ENCODE measurements around the gene FLYWCH1. TPM values are rescaled to one million over a fixed set of nuclear protein-coding genes. Genes with fewer than 3 reads are reported as not detected.

FLYWCH1 gene
- total RNA-seq, 2 experiments from 2014 or later = 44.6 to 48.9 TPM

- ChIA-PET CTCF (interaction anchor here (0.8 to 3.1 kb wide), 14 partner anchors 14 to 128 kb away, joined by 3 to 20 read pairs (median 8); partner anchors contain the start of gene FLYWCH1), POLR2A (interaction anchor here (0.8 to 1.7 kb wide), 6 partner anchors 10 to 200 kb away, joined by 3 to 9 read pairs (median 4); partner anchors contain the start of gene KCTD5)
- H3K9me3 Mint-ChIP-seq (ENCODE audit: insufficient read depth) = peaks cover 4% of the 10 kb centered on the region
- peak; percentile 17 for ATAC-seq
- peak overlapping the region; percentile 97 for H3K27ac Mint-ChIP-seq
- H3K4me3 Mint-ChIP-seq = peak overlapping the region; percentile 87
- DNase-seq = peak; percentile 51
- peaks cover 3% of the 10 kb centered on the region for H3K36me3 Mint-ChIP-seq (ENCODE audit: low read depth)
- H3K27me3 Mint-ChIP-seq (ENCODE audit: low read depth) = peaks cover 4% of the 10 kb centered on the region
- H3K4me1 Mint-ChIP-seq (ENCODE audit: low read depth) = peaks cover 14% of the 10 kb centered on the region
Measured at GRCh38 chr16:2881783-2882649, 29.7 kb upstream of the FLYWCH1 start.

GRCh38 chr16:2882650-2883457, 28.9 kb upstream of the FLYWCH1 start, which contains the start of gene FLYWCH2:
FLYWCH2 (plus strand) TSS chr16:2883215; CDS start chr16:2896450, 13,235 bp downstream.
- Mint-ChIP-seq H3K27ac (peak within 1 kb of the TSS; percentile 97), H3K36me3 (ENCODE audit: low read depth) (peaks cover 3% of the 10 kb centered on the region), H3K4me1 (ENCODE audit: low read depth) (peaks cover 14% of the 10 kb centered on the region), H3K27me3 (ENCODE audit: low read depth) (peaks cover 4% of the 10 kb centered on the region), H3K9me3 (ENCODE audit: insufficient read depth) (peaks cover 4% of the 10 kb centered on the region), H3K4me3 (peak within 1 kb of the TSS; percentile 87)
- DNase-seq (peak; percentile 100), ATAC-seq (peak; percentile 94)
- ChIA-PET CTCF (interaction anchor here (0.9 to 3.1 kb wide), 18 partner anchors 8 to 247 kb away, joined by 3 to 20 read pairs (median 7); partner anchors contain the start of genes FLYWCH1 and KCTD5), POLR2A (interaction anchor here (0.6 to 1.7 kb wide), 8 partner anchors 10 to 201 kb away, joined by 3 to 13 read pairs (median 4); partner anchors contain the start of gene KCTD5)

GRCh38 chr16:2883458-2883908, 28.2 kb upstream of the FLYWCH1 start:
- peaks cover 14% of the 10 kb centered on the region for H3K4me1 Mint-ChIP-seq (ENCODE audit: low read depth)
- peaks cover 4% of the 10 kb centered on the region for H3K27me3 Mint-ChIP-seq (ENCODE audit: low read depth)
- H3K9me3 Mint-ChIP-seq (ENCODE audit: insufficient read depth) = peaks cover 4% of the 10 kb centered on the region
- DNase-seq (no peak), ATAC-seq (no peak)
- H3K27ac Mint-ChIP-seq = peak overlapping the region; percentile 83
- H3K4me3 Mint-ChIP-seq = peak overlapping the region; percentile 87
- POLR2A ChIA-PET = interaction anchor here (1.4 to 1.7 kb wide), 3 partner anchors 11 to 22 kb away, joined by 4 to 13 read pairs (median 9); no protein-coding TSS in a partner anchor
- peaks cover 3% of the 10 kb centered on the region for H3K36me3 Mint-ChIP-seq (ENCODE audit: low read depth)
- CTCF ChIA-PET = interaction anchor here (0.9 to 3.1 kb wide), 16 partner anchors 9 to 247 kb away, joined by 3 to 20 read pairs (median 8); partner anchors contain the start of genes FLYWCH1 and KCTD5

GRCh38 chr16:2884041-2884451, 27.7 kb upstream of the FLYWCH1 start:
- peaks cover 3% of the 10 kb centered on the region for H3K36me3 Mint-ChIP-seq (ENCODE audit: low read depth)
- CTCF ChIA-PET = interaction anchor here (1.0 to 3.1 kb wide), 10 partner anchors 11 to 201 kb away, joined by 3 to 20 read pairs (median 12); partner anchors contain the start of gene KCTD5
- H3K4me3 Mint-ChIP-seq = peak overlapping the region; percentile 87
- no peak for ATAC-seq
- no peak for DNase-seq
- POLR2A ChIA-PET = interaction anchor here (1.6 to 1.7 kb wide), 2 partner anchors 12 to 16 kb away, joined by 9 to 13 read pairs; no protein-coding TSS in a partner anchor
- peaks cover 4% of the 10 kb centered on the region for H3K9me3 Mint-ChIP-seq (ENCODE audit: insufficient read depth)
- peaks cover 14% of the 10 kb centered on the region for H3K4me1 Mint-ChIP-seq (ENCODE audit: low read depth)
- H3K27ac Mint-ChIP-seq = peak overlapping the region; percentile 83
- peaks cover 4% of the 10 kb centered on the region for H3K27me3 Mint-ChIP-seq (ENCODE audit: low read depth)

- Mint-ChIP-seq H3K36me3 (ENCODE audit: low read depth) (no peaks in the 10 kb centered on the region), H3K27ac (no peak overlapping the region), H3K4me1 (ENCODE audit: low read depth) (no peaks in the 10 kb centered on the region), H3K4me3 (no peak overlapping the region), H3K27me3 (ENCODE audit: low read depth) (no peaks in the 10 kb centered on the region), H3K9me3 (ENCODE audit: insufficient read depth) (no peaks in the 10 kb centered on the region)
- CTCF ChIA-PET = no interaction called here
- POLR2A ChIA-PET = no interaction called here
- DNase-seq = no peak
- no peak for ATAC-seq
Measured at GRCh38 chr16:2894231-2894630, 17.5 kb upstream of the FLYWCH1 start.

- no peaks in the 10 kb centered on the region for H3K27me3 Mint-ChIP-seq (ENCODE audit: low read depth)
- DNase-seq (no peak), ATAC-seq (no peak)
- H3K4me1 Mint-ChIP-seq (ENCODE audit: low read depth) = no peaks in the 10 kb centered on the region
- no peaks in the 10 kb centered on the region for H3K9me3 Mint-ChIP-seq (ENCODE audit: insufficient read depth)
- no peak overlapping the region for H3K27ac Mint-ChIP-seq
- ChIA-PET CTCF (no interaction called here), POLR2A (no interaction called here)
- no peak overlapping the region for H3K4me3 Mint-ChIP-seq
- no peaks in the 10 kb centered on the region for H3K36me3 Mint-ChIP-seq (ENCODE audit: low read depth)
Measured at GRCh38 chr16:2895813-2896212, 15.9 kb upstream of the FLYWCH1 start.

GRCh38 chr16:2896480-2897010, 15.2 kb upstream of the FLYWCH1 start:
- no peaks in the 10 kb centered on the region for H3K4me1 Mint-ChIP-seq (ENCODE audit: low read depth)
- no peaks in the 10 kb centered on the region for H3K27me3 Mint-ChIP-seq (ENCODE audit: low read depth)
- ChIA-PET CTCF (no interaction called here), POLR2A (no interaction called here)
- no peak overlapping the region for H3K27ac Mint-ChIP-seq
- ATAC-seq = no peak
- H3K36me3 Mint-ChIP-seq (ENCODE audit: low read depth) = no peaks in the 10 kb centered on the region
- no peaks in the 10 kb centered on the region for H3K9me3 Mint-ChIP-seq (ENCODE audit: insufficient read depth)
- no peak overlapping the region for H3K4me3 Mint-ChIP-seq
- no peak for DNase-seq

GRCh38 chr16:2897110-2897509, 14.6 kb upstream of the FLYWCH1 start:
- no peaks in the 10 kb centered on the region for H3K27me3 Mint-ChIP-seq (ENCODE audit: low read depth)
- no peak overlapping the region for H3K27ac Mint-ChIP-seq
- no peak overlapping the region for H3K4me3 Mint-ChIP-seq
- no peaks in the 10 kb centered on the region for H3K9me3 Mint-ChIP-seq (ENCODE audit: insufficient read depth)
- CTCF ChIA-PET = no interaction called here
- no peak for DNase-seq
- H3K36me3 Mint-ChIP-seq (ENCODE audit: low read depth) = no peaks in the 10 kb centered on the region
- POLR2A ChIA-PET = no interaction called here
- ATAC-seq = no peak
- no peaks in the 10 kb centered on the region for H3K4me1 Mint-ChIP-seq (ENCODE audit: low read depth)

GRCh38 chr16:2898831-2899563, 12.7 kb upstream of the FLYWCH1 start:
- DNase-seq (no peak), ATAC-seq (no peak)
- Mint-ChIP-seq H3K4me1 (ENCODE audit: low read depth) (peaks cover 6% of the 10 kb centered on the region), H3K36me3 (ENCODE audit: low read depth) (no peaks in the 10 kb centered on the region), H3K4me3 (no peak overlapping the region), H3K27me3 (ENCODE audit: low read depth) (no peaks in the 10 kb centered on the region), H3K27ac (no peak overlapping the region), H3K9me3 (ENCODE audit: insufficient read depth) (no peaks in the 10 kb centered on the region)
- ChIA-PET POLR2A (no interaction called here), CTCF (interaction anchor here (1.2 to 1.7 kb wide), 3 partner anchors 16 to 31 kb away, joined by 4 to 8 read pairs (median 6); partner anchors contain the start of gene FLYWCH2)

- H3K4me3 Mint-ChIP-seq = no peak overlapping the region
- no peak for ATAC-seq
- ChIA-PET POLR2A (no interaction called here), CTCF (interaction anchor here (1.2 to 1.7 kb wide), 3 partner anchors 16 to 31 kb away, joined by 4 to 8 read pairs (median 6); partner anchors contain the start of gene FLYWCH2)
- H3K36me3 Mint-ChIP-seq (ENCODE audit: low read depth) = no peaks in the 10 kb centered on the region
- no peak overlapping the region for H3K27ac Mint-ChIP-seq
- H3K9me3 Mint-ChIP-seq (ENCODE audit: insufficient read depth) = no peaks in the 10 kb centered on the region
- no peak for DNase-seq
- no peaks in the 10 kb centered on the region for H3K27me3 Mint-ChIP-seq (ENCODE audit: low read depth)
- H3K4me1 Mint-ChIP-seq (ENCODE audit: low read depth) = peaks cover 8% of the 10 kb centered on the region
Measured at GRCh38 chr16:2899564-2900072, 12.1 kb upstream of the FLYWCH1 start.
